Measurements from ENCODE around the gene SORL1.

The SORL1 gene

GRCh38 chr11:121551463-121551862, 99.3 kb downstream of the SORL1 start:
- Histone ChIP-seq H3K4me1 (ENCODE audit: control insufficient read depth, insufficient read depth, low read length) (peaks cover 8% of the 10 kb centered on the region), H3K27ac (ENCODE audit: insufficient read depth, low read depth, low read length, poor library complexity, severe bottlenecking) (no peak overlapping the region), H3K9me3 (ENCODE audit: control insufficient read depth, low read length) (no peaks in the 10 kb centered on the region), H3K27me3 (ENCODE audit: control insufficient read depth, insufficient read depth, low read length, poor library complexity, severe bottlenecking) (no peaks in the 10 kb centered on the region), H3K4me3 (ENCODE audit: insufficient read depth, low read depth, low read length) (no peak overlapping the region), H3K36me3 (ENCODE audit: control insufficient read depth, insufficient read depth, low read length) (no peaks in the 10 kb centered on the region)
- WGBS, 2 experiments: 88 to 95% methylated on average over 5 of the region's 5 CpGs

- no peak overlapping the region for H3K27ac ChIP-seq (ENCODE audit: insufficient read depth, low read depth, low read length, poor library complexity, severe bottlenecking)
- H3K4me3 ChIP-seq (ENCODE audit: insufficient read depth, low read depth, low read length): no peak overlapping the region
- no peaks in the 10 kb centered on the region for H3K9me3 ChIP-seq (ENCODE audit: control insufficient read depth, low read length)
- no peaks in the 10 kb centered on the region for H3K27me3 ChIP-seq (ENCODE audit: control insufficient read depth, insufficient read depth, low read length, poor library complexity, severe bottlenecking)
- peaks cover 8% of the 10 kb centered on the region for H3K4me1 ChIP-seq (ENCODE audit: control insufficient read depth, insufficient read depth, low read length)
- H3K36me3 ChIP-seq (ENCODE audit: control insufficient read depth, insufficient read depth, low read length): no peaks in the 10 kb centered on the region
- 96 to 98% methylated on average over 5 of the region's 5 CpGs for WGBS, 2 experiments
Measured at GRCh38 chr11:121552154-121552553, 100.0 kb downstream of the SORL1 start.

GRCh38 chr11:121552644-121553043, 100.5 kb downstream of the SORL1 start:
- no peaks in the 10 kb centered on the region for H3K27me3 ChIP-seq (ENCODE audit: control insufficient read depth, insufficient read depth, low read length, poor library complexity, severe bottlenecking)
- H3K4me1 ChIP-seq (ENCODE audit: control insufficient read depth, insufficient read depth, low read length): peaks cover 8% of the 10 kb centered on the region
- H3K9me3 ChIP-seq (ENCODE audit: control insufficient read depth, low read length): no peaks in the 10 kb centered on the region
- no peaks in the 10 kb centered on the region for H3K36me3 ChIP-seq (ENCODE audit: control insufficient read depth, insufficient read depth, low read length)
- no peak overlapping the region for H3K27ac ChIP-seq (ENCODE audit: insufficient read depth, low read depth, low read length, poor library complexity, severe bottlenecking)
- 98 to 100% methylated on average over 2 of the region's 2 CpGs for WGBS, 2 experiments
- H3K4me3 ChIP-seq (ENCODE audit: insufficient read depth, low read depth, low read length): no peak overlapping the region

- peaks cover 8% of the 10 kb centered on the region for H3K4me1 ChIP-seq (ENCODE audit: control insufficient read depth, insufficient read depth, low read length)
- H3K4me3 ChIP-seq (ENCODE audit: insufficient read depth, low read depth, low read length): no peak overlapping the region
- no peaks in the 10 kb centered on the region for H3K36me3 ChIP-seq (ENCODE audit: control insufficient read depth, insufficient read depth, low read length)
- WGBS, 2 experiments: 93 to 95% methylated on average over 3 of the region's 3 CpGs
- H3K27me3 ChIP-seq (ENCODE audit: control insufficient read depth, insufficient read depth, low read length, poor library complexity, severe bottlenecking): no peaks in the 10 kb centered on the region
- no peaks in the 10 kb centered on the region for H3K9me3 ChIP-seq (ENCODE audit: control insufficient read depth, low read length)
- H3K27ac ChIP-seq (ENCODE audit: insufficient read depth, low read depth, low read length, poor library complexity, severe bottlenecking): no peak overlapping the region
Measured at GRCh38 chr11:121553389-121553788, 101.3 kb downstream of the SORL1 start.

DNA sequence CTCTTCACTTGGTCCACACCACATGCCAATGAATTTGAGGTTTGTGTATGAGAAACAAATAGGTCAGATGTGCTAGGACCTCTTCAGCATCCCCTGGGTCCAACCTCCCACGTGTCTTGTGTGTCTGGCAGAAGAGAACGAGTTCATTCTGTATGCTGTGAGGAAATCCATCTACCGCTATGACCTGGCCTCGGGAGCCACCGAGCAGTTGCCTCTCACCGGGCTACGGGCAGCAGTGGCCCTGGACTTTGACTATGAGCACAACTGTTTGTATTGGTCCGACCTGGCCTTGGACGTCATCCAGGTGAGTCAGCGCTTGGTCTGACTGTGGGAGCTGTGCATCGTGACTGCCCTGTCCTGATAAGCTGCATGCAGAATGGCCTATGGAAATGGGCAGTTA, 101.7 kb downstream of the SORL1 start:
- 94 to 96% methylated on average over 11 of the region's 11 CpGs for WGBS, 2 experiments
- Histone ChIP-seq H3K36me3 (ENCODE audit: control insufficient read depth, insufficient read depth, low read length) (peaks cover 4% of the 10 kb centered on the region), H3K27me3 (ENCODE audit: control insufficient read depth, insufficient read depth, low read length, poor library complexity, severe bottlenecking) (no peaks in the 10 kb centered on the region), H3K27ac (ENCODE audit: insufficient read depth, low read depth, low read length, poor library complexity, severe bottlenecking) (no peak overlapping the region), H3K9me3 (ENCODE audit: control insufficient read depth, low read length) (no peaks in the 10 kb centered on the region), H3K4me1 (ENCODE audit: control insufficient read depth, insufficient read depth, low read length) (peaks cover 8% of the 10 kb centered on the region), H3K4me3 (ENCODE audit: insufficient read depth, low read depth, low read length) (no peak overlapping the region)

GRCh38 chr11:121554552-121554951, 102.4 kb downstream of the SORL1 start:
- H3K9me3 ChIP-seq (ENCODE audit: control insufficient read depth, low read length): no peaks in the 10 kb centered on the region
- H3K27ac ChIP-seq (ENCODE audit: insufficient read depth, low read depth, low read length, poor library complexity, severe bottlenecking): no peak overlapping the region
- no peak overlapping the region for H3K4me3 ChIP-seq (ENCODE audit: insufficient read depth, low read depth, low read length)
- peaks cover 8% of the 10 kb centered on the region for H3K4me1 ChIP-seq (ENCODE audit: control insufficient read depth, insufficient read depth, low read length)
- H3K27me3 ChIP-seq (ENCODE audit: control insufficient read depth, insufficient read depth, low read length, poor library complexity, severe bottlenecking): no peaks in the 10 kb centered on the region
- H3K36me3 ChIP-seq (ENCODE audit: control insufficient read depth, insufficient read depth, low read length): peaks cover 5% of the 10 kb centered on the region
- WGBS, 2 experiments: 92 to 98% methylated on average over 2 of the region's 2 CpGs

DNA sequence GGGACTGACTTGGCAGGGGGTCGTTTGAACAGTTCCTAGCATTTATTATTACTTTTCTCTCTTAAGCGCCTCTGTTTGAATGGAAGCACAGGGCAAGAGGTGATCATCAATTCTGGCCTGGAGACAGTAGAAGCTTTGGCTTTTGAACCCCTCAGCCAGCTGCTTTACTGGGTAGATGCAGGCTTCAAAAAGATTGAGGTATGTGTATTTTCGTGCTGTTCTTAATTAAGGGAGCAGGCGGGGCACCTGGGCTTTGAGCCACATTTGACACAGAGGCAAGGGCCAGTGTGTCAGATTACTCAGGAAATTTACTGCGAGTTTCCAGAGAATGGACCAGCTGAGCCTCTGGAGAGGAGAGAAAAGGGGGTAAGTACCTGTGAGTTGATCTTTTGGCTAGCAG, 103.0 kb downstream of the SORL1 start:
- Histone ChIP-seq H3K27me3 (ENCODE audit: control insufficient read depth, insufficient read depth, low read length, poor library complexity, severe bottlenecking) (no peaks in the 10 kb centered on the region), H3K36me3 (ENCODE audit: control insufficient read depth, insufficient read depth, low read length) (peaks cover 5% of the 10 kb centered on the region), H3K4me1 (ENCODE audit: control insufficient read depth, insufficient read depth, low read length) (peaks cover 14% of the 10 kb centered on the region), H3K27ac (ENCODE audit: insufficient read depth, low read depth, low read length, poor library complexity, severe bottlenecking) (no peak overlapping the region), H3K4me3 (ENCODE audit: insufficient read depth, low read depth, low read length) (no peak overlapping the region), H3K9me3 (ENCODE audit: control insufficient read depth, low read length) (no peaks in the 10 kb centered on the region)
- WGBS, 2 experiments: 81 to 92% methylated on average over 5 of the region's 5 CpGs

DNA sequence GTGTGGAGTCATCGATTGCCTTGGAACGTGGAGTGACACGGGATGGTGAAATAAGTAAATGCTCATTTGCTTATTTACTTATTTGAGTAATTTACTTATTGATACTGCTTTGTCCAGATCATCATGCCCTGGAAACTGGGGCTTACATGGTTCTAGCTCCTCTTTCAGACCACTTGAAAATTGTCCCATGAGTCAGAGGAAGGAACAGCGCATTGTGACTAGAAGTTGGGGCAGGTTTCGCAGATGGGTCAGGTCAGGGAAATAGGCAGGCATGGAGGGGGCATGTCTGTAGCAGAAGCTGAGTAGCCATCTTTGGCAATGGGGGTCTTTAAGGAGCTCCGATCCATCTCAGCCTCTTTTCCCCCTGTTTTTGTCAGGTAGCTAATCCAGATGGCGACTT, 104.8 kb downstream of the SORL1 start:
- peaks cover 15% of the 10 kb centered on the region for H3K4me1 ChIP-seq (ENCODE audit: control insufficient read depth, insufficient read depth, low read length)
- peaks cover 5% of the 10 kb centered on the region for H3K36me3 ChIP-seq (ENCODE audit: control insufficient read depth, insufficient read depth, low read length)
- no peaks in the 10 kb centered on the region for H3K27me3 ChIP-seq (ENCODE audit: control insufficient read depth, insufficient read depth, low read length, poor library complexity, severe bottlenecking)
- no peak overlapping the region for H3K27ac ChIP-seq (ENCODE audit: insufficient read depth, low read depth, low read length, poor library complexity, severe bottlenecking)
- H3K4me3 ChIP-seq (ENCODE audit: insufficient read depth, low read depth, low read length): no peak overlapping the region
- 97 to 98% methylated on average over 7 of the region's 7 CpGs for WGBS, 2 experiments
- H3K9me3 ChIP-seq (ENCODE audit: control insufficient read depth, low read length): no peaks in the 10 kb centered on the region

DNA sequence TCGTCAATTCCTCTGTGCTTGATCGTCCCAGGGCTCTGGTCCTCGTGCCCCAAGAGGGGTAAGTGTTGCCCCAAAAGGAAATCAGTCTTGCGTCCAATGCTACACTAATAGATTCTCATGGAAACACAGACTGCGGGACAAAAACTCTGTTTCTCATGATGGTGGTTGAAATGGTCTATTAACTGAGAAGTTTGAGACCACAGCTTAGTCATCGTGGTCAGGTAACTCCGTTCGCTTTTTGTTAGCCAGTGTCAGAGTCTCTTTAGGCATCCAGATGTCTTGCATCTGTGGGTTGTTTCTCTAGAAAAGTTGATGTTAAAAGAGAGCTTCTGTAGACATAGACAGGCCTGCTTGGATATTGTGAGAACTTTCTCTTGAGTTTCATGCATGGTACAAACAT, 105.2 kb downstream of the SORL1 start:
- 96 to 97% methylated on average over 8 of the region's 8 CpGs for WGBS, 2 experiments
- Histone ChIP-seq H3K4me3 (ENCODE audit: insufficient read depth, low read depth, low read length) (no peak overlapping the region), H3K27ac (ENCODE audit: insufficient read depth, low read depth, low read length, poor library complexity, severe bottlenecking) (no peak overlapping the region), H3K27me3 (ENCODE audit: control insufficient read depth, insufficient read depth, low read length, poor library complexity, severe bottlenecking) (no peaks in the 10 kb centered on the region), H3K36me3 (ENCODE audit: control insufficient read depth, insufficient read depth, low read length) (peaks cover 5% of the 10 kb centered on the region), H3K4me1 (ENCODE audit: control insufficient read depth, insufficient read depth, low read length) (peaks cover 15% of the 10 kb centered on the region), H3K9me3 (ENCODE audit: control insufficient read depth, low read length) (no peaks in the 10 kb centered on the region)

DNA sequence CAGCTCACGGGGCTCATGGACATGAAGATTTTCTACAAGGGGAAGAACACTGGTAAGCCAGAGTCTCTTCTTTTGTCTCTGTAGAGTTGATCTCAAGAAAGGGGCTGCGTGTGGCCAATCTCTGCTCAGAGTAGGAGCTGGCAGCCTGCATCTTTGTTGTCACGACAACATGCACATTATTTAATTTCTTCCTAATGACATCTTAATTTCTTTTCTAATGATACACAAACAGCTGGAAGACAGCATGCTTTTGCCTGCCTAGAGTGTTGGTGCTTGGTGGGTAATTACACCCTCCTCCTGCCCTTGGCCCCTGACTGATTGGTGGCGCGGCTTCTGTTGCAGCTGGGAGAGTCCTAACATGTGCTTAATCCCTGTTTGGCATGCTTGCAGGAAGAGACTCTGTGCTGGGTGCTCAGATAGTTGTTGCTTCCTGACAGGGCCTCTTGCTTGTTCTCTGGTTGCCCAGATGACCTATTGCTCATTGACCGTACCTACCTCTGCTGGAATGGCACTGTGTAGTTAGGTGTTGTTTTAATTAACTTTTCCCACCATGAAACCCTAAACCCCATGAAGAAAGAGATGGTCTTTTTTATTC, 107.6 kb downstream of the SORL1 start:
- Histone ChIP-seq H3K4me1 (ENCODE audit: control insufficient read depth, insufficient read depth, low read length) (peaks cover 12% of the 10 kb centered on the region), H3K36me3 (ENCODE audit: control insufficient read depth, insufficient read depth, low read length) (peaks cover 5% of the 10 kb centered on the region), H3K27me3 (ENCODE audit: control insufficient read depth, insufficient read depth, low read length, poor library complexity, severe bottlenecking) (no peaks in the 10 kb centered on the region), H3K4me3 (ENCODE audit: insufficient read depth, low read depth, low read length) (no peak overlapping the region), H3K9me3 (ENCODE audit: control insufficient read depth, low read length) (no peaks in the 10 kb centered on the region), H3K27ac (ENCODE audit: insufficient read depth, low read depth, low read length, poor library complexity, severe bottlenecking) (no peak overlapping the region)
- 92 to 97% methylated on average over 5 to 6 of the region's 6 CpGs for WGBS, 2 experiments

- H3K36me3 ChIP-seq (ENCODE audit: control insufficient read depth, insufficient read depth, low read length): peaks cover 5% of the 10 kb centered on the region
- no peaks in the 10 kb centered on the region for H3K9me3 ChIP-seq (ENCODE audit: control insufficient read depth, low read length)
- H3K27me3 ChIP-seq (ENCODE audit: control insufficient read depth, insufficient read depth, low read length, poor library complexity, severe bottlenecking): no peaks in the 10 kb centered on the region
- no peak overlapping the region for H3K4me3 ChIP-seq (ENCODE audit: insufficient read depth, low read depth, low read length)
- H3K27ac ChIP-seq (ENCODE audit: insufficient read depth, low read depth, low read length, poor library complexity, severe bottlenecking): no peak overlapping the region
- H3K4me1 ChIP-seq (ENCODE audit: control insufficient read depth, insufficient read depth, low read length): peaks cover 7% of the 10 kb centered on the region
Measured at GRCh38 chr11:121560236-121560635, 108.1 kb downstream of the SORL1 start.
